Measurements from ENCODE around the gene FANK1.
A peak's percentile ranks its signal among the peaks of the same experiment; 100 is the strongest.
"Not testable (repeated sequence)": the region's sequence is repeated elsewhere in the genome, so short reads cannot be mapped to it uniquely, and the experiment has no call there.

Gene FANK1

GRCh38 chr10:126016156-126016805, 119.9 kb downstream of the FANK1 start:
- no peak for DNase-seq (ENCODE audit: low read depth in 4 of 4, low spot score in 1 of 4)

- DNase-seq (ENCODE audit: low read depth in 4 of 4, low spot score in 1 of 4) = no peak
Observed at GRCh38 chr10:126016882-126017281, 120.5 kb downstream of the FANK1 start.

- no peak for DNase-seq (ENCODE audit: low read depth in 4 of 4, low spot score in 1 of 4)
Observed at GRCh38 chr10:126017961-126018560, 121.7 kb downstream of the FANK1 start.

GRCh38 chr10:126021833-126022500, 125.6 kb downstream of the FANK1 start:
- DNase-seq (ENCODE audit: low read depth in 4 of 4, low spot score in 1 of 4) = no peak

- DNase-seq (ENCODE audit: low read depth in 4 of 4, low spot score in 1 of 4) = no peak
Observed at GRCh38 chr10:126022841-126023240, 126.5 kb downstream of the FANK1 start.

- DNase-seq (ENCODE audit: low read depth in 4 of 4, low spot score in 1 of 4) = no peak
Observed at GRCh38 chr10:126027692-126028091, 131.3 kb downstream of the FANK1 start.

GRCh38 chr10:126029999-126030398, 133.6 kb downstream of the FANK1 start:
- DNase-seq (ENCODE audit: low read depth in 4 of 4, low spot score in 1 of 4) = no peak

- DNase-seq (ENCODE audit: low read depth in 4 of 4, low spot score in 1 of 4) = no peak
Observed at GRCh38 chr10:126034586-126034985, 138.2 kb downstream of the FANK1 start.

- DNase-seq (ENCODE audit: low read depth in 4 of 4, low spot score in 1 of 4) = no peak
Observed at GRCh38 chr10:126036515-126036914, 140.2 kb downstream of the FANK1 start.

- DNase-seq (ENCODE audit: low read depth in 4 of 4, low spot score in 1 of 4) = no peak
Observed at GRCh38 chr10:126037946-126038345, 141.6 kb downstream of the FANK1 start.

GRCh38 chr10:126041117-126041516, 144.8 kb downstream of the FANK1 start:
- DNase-seq (ENCODE audit: low read depth in 4 of 4, low spot score in 1 of 4) = no peak

- DNase-seq (ENCODE audit: low read depth in 4 of 4, low spot score in 1 of 4) = peak; percentile 3 to 51 (median 24)
Observed at GRCh38 chr10:126041804-126042231, 145.5 kb downstream of the FANK1 start.

- no peak for DNase-seq (ENCODE audit: low read depth in 4 of 4, low spot score in 1 of 4)
Observed at GRCh38 chr10:126042354-126042753, 146.0 kb downstream of the FANK1 start.

GRCh38 chr10:126042906-126043305, 146.5 kb downstream of the FANK1 start:
- no peak for DNase-seq (ENCODE audit: low read depth in 4 of 4, low spot score in 1 of 4)

- DNase-seq (ENCODE audit: low read depth in 4 of 4, low spot score in 1 of 4) = no peak
Observed at GRCh38 chr10:126043389-126043788, 147.0 kb downstream of the FANK1 start.

- DNase-seq (ENCODE audit: low read depth in 4 of 4, low spot score in 1 of 4) = no peak
Observed at GRCh38 chr10:126045861-126046260, 149.5 kb downstream of the FANK1 start.

- no peak for DNase-seq (ENCODE audit: low read depth in 4 of 4, low spot score in 1 of 4)
Observed at GRCh38 chr10:126046831-126047230, 150.5 kb downstream of the FANK1 start.

GRCh38 chr10:126047749-126048148, 151.4 kb downstream of the FANK1 start:
- DNase-seq (ENCODE audit: low read depth in 4 of 4, low spot score in 1 of 4) = not testable (repeated sequence)

GRCh38 chr10:126049759-126050700, 153.7 kb downstream of the FANK1 start:
- DNase-seq (ENCODE audit: low read depth in 4 of 4, low spot score in 1 of 4) = no peak

- DNase-seq (ENCODE audit: low read depth in 4 of 4, low spot score in 1 of 4) = no peak
Observed at GRCh38 chr10:126052171-126052570, 155.8 kb downstream of the FANK1 start.

- DNase-seq (ENCODE audit: low read depth in 4 of 4, low spot score in 1 of 4) = no peak
Observed at GRCh38 chr10:126054191-126054590, 157.8 kb downstream of the FANK1 start.

Data from stimulated activated CD4-positive, alpha-beta T cell treated with anti-CD3 and anti-CD28 coated beads, Interleukin-1b, Interleukin-23, amount 100 ng/mL, for 24 hours (primary cell).